CD4-positive, alpha-beta T cell (primary cell): ENCODE results near the gene PMIS2. TPM values are rescaled to one million over a fixed set of nuclear protein-coding genes. Genes with fewer than 3 reads are reported as not detected.

Source experiments
- ATAC-seq: fragments of 200-7000 bp; cut with Tn5 transposase; one replicate; pipeline ENCODE4 v1.10.0; 2022; ENCODE audit warnings: mild to moderate bottlenecking; ENCODE audit not compliant: poor library complexity
- CTCF ChIA-PET: fragments of 350-600 bp; sonication (Branson Sonifier 250); formaldehyde crosslinking; loops from one replicate; lab custom pipeline; 2021; ENCODE audit warnings: antibody characterized with exemption, inconsistent platforms; lab: Charles Lee
- POLR2A ChIA-PET: fragments of 350-600 bp; sonication (Branson Sonifier 250); formaldehyde crosslinking; loops from one replicate; lab custom pipeline; 2021; ENCODE audit warnings: antibody characterized with exemption, inconsistent platforms; lab: Charles Lee
- DNase-seq, 14 experiments: peaks; one replicate each; pipeline ENCODE4 v3.0.0-alpha.2; 2013 to 2020; ENCODE audit warnings: mixed read lengths in 2 of 14
- H3K27ac ChIP-seq, 2 donors: one replicate each; pipeline versions ENCODE4 v1.5.1 to v1.7.0; 2013; ENCODE audit warnings: low read length in 2 of 2, low read depth in 1 of 2, mild to moderate bottlenecking in 1 of 2
- H3K27me3 ChIP-seq, 2 experiments: 1 replicate in 1 of 2; 2 replicates in 1 of 2; pipeline versions ENCODE4 v1.6.1 to v1.7.0; 2013; ENCODE audit warnings: low read length in 2 of 2, control low read depth in 1 of 2, mild to moderate bottlenecking in 1 of 2, moderate library complexity in 1 of 2; ENCODE audit not compliant: insufficient read depth in 2 of 2, control insufficient read depth in 1 of 2
- H3K36me3 ChIP-seq: one replicate; pipeline ENCODE4 v1.6.1; 2013; ENCODE audit warnings: low read length, control low read depth; ENCODE audit not compliant: insufficient read depth
- H3K4me1 ChIP-seq: one replicate; pipeline ENCODE4 v1.6.1; 2013; ENCODE audit warnings: low read length, control low read depth; ENCODE audit not compliant: insufficient read depth
- H3K4me3 ChIP-seq: one replicate; pipeline ENCODE4 v1.5.1; 2013; ENCODE audit warnings: mild to moderate bottlenecking, low read length, moderate library complexity
- H3K9me3 ChIP-seq, 2 experiments: 1 replicate in 1 of 2; 2 replicates in 1 of 2; pipeline versions ENCODE4 v1.6.1 to v1.7.0; 2013; ENCODE audit warnings: low read length in 2 of 2, mild to moderate bottlenecking in 2 of 2, control low read depth in 1 of 2, moderate library complexity in 1 of 2; ENCODE audit not compliant: control insufficient read depth in 1 of 2, insufficient read depth in 1 of 2
- H3K27ac Mint-ChIP-seq: one replicate; pipeline ENCODE4 v1.8.0; 2020; ENCODE audit warnings: mixed read lengths
- H3K27me3 Mint-ChIP-seq: one replicate; pipeline ENCODE4 v1.8.0; 2021; ENCODE audit warnings: mixed read lengths
- H3K36me3 Mint-ChIP-seq: one replicate; pipeline ENCODE4 v1.8.0; 2021; ENCODE audit warnings: low read depth, mixed read lengths
- H3K4me1 Mint-ChIP-seq: one replicate; pipeline ENCODE4 v1.8.0; 2021; ENCODE audit warnings: low read depth, mixed read lengths
- H3K4me3 Mint-ChIP-seq: one replicate; pipeline ENCODE4 v1.8.0; 2020; ENCODE audit warnings: mild to moderate bottlenecking, mixed read lengths
- H3K9me3 Mint-ChIP-seq: one replicate; pipeline ENCODE4 v1.8.0; 2020; ENCODE audit warnings: mixed read lengths
- CTCF ChIP-seq: fragments of 200-600 bp; IDR thresholded peaks from one replicate; pipeline ENCODE4 v1.8.0; 2022; ENCODE audit warnings: antibody characterized with exemption, mild to moderate bottlenecking
- intact Hi-C, 2 experiments: fragments of 100-400 bp; cut with DNase I in 1 of 2; cut with micrococcal nuclease in 1 of 2; formaldehyde crosslinking; loops; one replicate each; pipeline versions ENCODE4 v1.15.1 to v1.9.0; 2023 to 2025; cut with DNase I, micrococcal nuclease
- total RNA-seq, 174 experiments: library from RNA in 2 of 174; stranded (reverse) in 2 of 174; gene quantifications; one replicate each; pipeline ENCODE4 v1.2.3 and lab custom pipeline; 2021 to 2026

PMIS2 gene
- total RNA-seq, 2 experiments from 2014 or later: not detected

GRCh38 chr19:35544110-35544802 is 41.7 kb upstream of the PMIS2 start:
- Histone ChIP-seq H3K36me3 (peaks cover 7% of the 10 kb centered on the region), H3K4me3 (peak overlapping the region; percentile 93), H3K27me3 (no peaks in the 10 kb centered on the region), H3K9me3 (no peaks in the 10 kb centered on the region), H3K4me1 (peaks cover 38% of the 10 kb centered on the region), H3K27ac (peak overlapping the region; percentile 10 to 90)
- no peak for ATAC-seq
- no peak for DNase-seq
- no peak for TF ChIP-seq CTCF
- CTCF ChIA-PET: interaction anchor here (0.6 kb wide), 1 partner anchor 39 kb away, joined by 3 read pairs; no protein-coding TSS in a partner anchor
- intact Hi-C loops: no loop called here
- peaks cover 34% of the 10 kb centered on the region for H3K4me1 Mint-ChIP-seq
- peak overlapping the region; percentile 93 for H3K27ac Mint-ChIP-seq
- H3K4me3 Mint-ChIP-seq: peak overlapping the region; percentile 94
- POLR2A ChIA-PET: interaction anchor here (0.6 kb wide), 1 partner anchor 198 kb away, joined by 3 read pairs; the partner anchor contains the start of gene IGFLR1
- H3K9me3 Mint-ChIP-seq: no peaks in the 10 kb centered on the region
- no peaks in the 10 kb centered on the region for H3K27me3 Mint-ChIP-seq
- peaks cover 12% of the 10 kb centered on the region for H3K36me3 Mint-ChIP-seq

GRCh38 chr19:35545001-35545854 is 40.7 kb upstream of the PMIS2 start, which contains the start of gene TMEM147:
TMEM147 (plus strand) TSS chr19:35545626; CDS start chr19:35545740, 114 bp downstream.
- peak within 1 kb of the TSS; percentile 64 to 90 for H3K27ac ChIP-seq
- CTCF ChIA-PET: interaction anchor here (0.6 kb wide), 1 partner anchor 40 kb away, joined by 3 read pairs; no protein-coding TSS in a partner anchor
- TF ChIP-seq CTCF: no peak

GRCh38 chr19:35545855-35546381 is 40.1 kb upstream of the PMIS2 start:
- peak overlapping the region; percentile 90 for H3K4me3 Mint-ChIP-seq
- ATAC-seq (peak; percentile 53), DNase-seq (peak in 12 of 14 experiments; percentile 5 to 61 (median 32))
- TF ChIP-seq CTCF: no peak
- Histone ChIP-seq H3K27me3 (no peaks in the 10 kb centered on the region), H3K36me3 (peaks cover 9% of the 10 kb centered on the region), H3K9me3 (no peaks in the 10 kb centered on the region), H3K27ac (peak overlapping the region; percentile 64 to 68), H3K4me1 (peaks cover 40% of the 10 kb centered on the region), H3K4me3 (peak overlapping the region; percentile 93)
- H3K27me3 Mint-ChIP-seq: no peaks in the 10 kb centered on the region
- intact Hi-C loops: loop anchor here (1.0 to 5.0 kb wide), 5 partner anchors 46 to 385 kb away; partner anchors contain the start of genes COX6B1 (in 1 of the 2) and RBM42 (in 1 of the 2)
- no peaks in the 10 kb centered on the region for H3K9me3 Mint-ChIP-seq
- H3K27ac Mint-ChIP-seq: peak overlapping the region; percentile 93
- peaks cover 36% of the 10 kb centered on the region for H3K4me1 Mint-ChIP-seq
- peaks cover 16% of the 10 kb centered on the region for H3K36me3 Mint-ChIP-seq
- CTCF ChIA-PET: no interaction called here
- POLR2A ChIA-PET: no interaction called here

More at GRCh38 chr19:35545001-35545854, 40.7 kb upstream of the PMIS2 start, which contains the start of gene TMEM147:
- no peaks in the 10 kb centered on the region for H3K9me3 ChIP-seq
- peaks cover 40% of the 10 kb centered on the region for H3K4me1 ChIP-seq
- DNase-seq (peak; percentile 45 to 86 (median 73)), ATAC-seq (peak; percentile 85)
- intact Hi-C loops: loop anchor here (1.0 to 5.0 kb wide), 4 partner anchors 47 to 102 kb away; partner anchors contain the start of genes COX6B1 (in 1 of the 2) and RBM42 (in 1 of the 2)
- no peaks in the 10 kb centered on the region for H3K27me3 ChIP-seq
- POLR2A ChIA-PET: interaction anchor here (0.6 kb wide), 1 partner anchor 197 kb away, joined by 3 read pairs; the partner anchor contains the start of gene IGFLR1
- Mint-ChIP-seq H3K4me1 (peaks cover 36% of the 10 kb centered on the region), H3K9me3 (no peaks in the 10 kb centered on the region), H3K27me3 (no peaks in the 10 kb centered on the region), H3K36me3 (peaks cover 14% of the 10 kb centered on the region), H3K4me3 (peak within 1 kb of the TSS; percentile 94), H3K27ac (peak within 1 kb of the TSS; percentile 93)
- peak within 1 kb of the TSS; percentile 93 for H3K4me3 ChIP-seq
- peaks cover 8% of the 10 kb centered on the region for H3K36me3 ChIP-seq
